H54 (cell line): Measurements from ENCODE around the gene ZFYVE9.
"Not testable (repeated sequence)": the region's sequence is repeated elsewhere in the genome, so short reads cannot be mapped to it uniquely, and the experiment has no call there.

Experiments used
- DNase-seq: peaks from one replicate; pipeline ENCODE4 v3.0.0; 2011; ENCODE audit warnings: low spot score, mixed read lengths; ENCODE audit not compliant: insufficient read length
- FAIRE-seq: peaks from 3 replicates; lab custom pipeline; 2011; peaks lifted over from hg19 to GRCh38; lab: Jason Lieb, UNC
- POLR2A ChIP-seq: IDR thresholded peaks from 2 replicates; pipeline ENCODE4 v1.6.1; 2011; ENCODE audit warnings: low read depth, mild to moderate bottlenecking, low read length

ZFYVE9 gene

GRCh38 chr1:52139817-52140540 lies 1.9 kb upstream of the ZFYVE9 start:
- DNase-seq (peak; percentile 44), FAIRE-seq (peak; percentile 86)

GRCh38 chr1:52140633-52141512 lies 1.0 kb upstream of the ZFYVE9 start:
- FAIRE-seq (no peak), DNase-seq (no peak)
- no peak for TF ChIP-seq POLR2A

More at GRCh38 chr1:52139817-52140540, 1.9 kb upstream of the ZFYVE9 start:
- no peak for TF ChIP-seq POLR2A

GRCh38 chr1:52142220-52143183 lies 613 bp downstream of the ZFYVE9 start:
- TF ChIP-seq POLR2A: no peak; the same call in 1 of the 2 replicates
- FAIRE-seq (peak; percentile 30), DNase-seq (peak; percentile 31)

GRCh38 chr1:52145137-52145536 lies 3.2 kb downstream of the ZFYVE9 start:
- no peak for DNase-seq
- no peak for FAIRE-seq
- no peak for TF ChIP-seq POLR2A

GRCh38 chr1:52150445-52150844 lies 8.6 kb downstream of the ZFYVE9 start:
- FAIRE-seq, DNase-seq: not testable (repeated sequence)

- DNase-seq (no peak), FAIRE-seq (no peak)
- TF ChIP-seq POLR2A: no peak
Observed at GRCh38 chr1:52150946-52151345, 9.1 kb downstream of the ZFYVE9 start.

- TF ChIP-seq POLR2A: no peak
- no peak for DNase-seq
- no peak for FAIRE-seq
Observed at GRCh38 chr1:52152572-52152971, 10.7 kb downstream of the ZFYVE9 start.

GRCh38 chr1:52153010-52153409 lies 11.1 kb downstream of the ZFYVE9 start:
- FAIRE-seq (no peak), DNase-seq (no peak)
- TF ChIP-seq POLR2A: no peak

- no peak for DNase-seq
- no peak for TF ChIP-seq POLR2A
- FAIRE-seq: no peak
Observed at GRCh38 chr1:52153898-52154297, 12.0 kb downstream of the ZFYVE9 start.

GRCh38 chr1:52156460-52156859 lies 14.6 kb downstream of the ZFYVE9 start:
- FAIRE-seq (no peak), DNase-seq (no peak)
- no peak for TF ChIP-seq POLR2A

- no peak for FAIRE-seq
- no peak for DNase-seq
- no peak for TF ChIP-seq POLR2A
Observed at GRCh38 chr1:52157582-52157981, 15.7 kb downstream of the ZFYVE9 start.

GRCh38 chr1:52158218-52158617 lies 16.3 kb downstream of the ZFYVE9 start:
- DNase-seq: no peak
- no peak for TF ChIP-seq POLR2A
- no peak for FAIRE-seq

GRCh38 chr1:52159033-52159789 lies 17.3 kb downstream of the ZFYVE9 start:
- DNase-seq: peak; percentile 56
- FAIRE-seq: peak; percentile 90
- TF ChIP-seq POLR2A: no peak
